Psoas muscle (tissue), 8 donors: Measurements from ENCODE around the gene SAMD13. TPM values are rescaled to one million over a fixed set of nuclear protein-coding genes. Genes with fewer than 3 reads are reported as not detected.

ENCODE experiments used
- ATAC-seq, 4 donors: fragments of 200-7000 bp; cut with Tn5 transposase; one replicate each; pipeline ENCODE4 v1.9.1; 2020; ENCODE audit warnings: moderate library complexity in 3 of 4, mild to moderate bottlenecking in 2 of 4
- DNase-seq, 2 donors: peaks; one replicate each; pipeline ENCODE4 v3.0.0-alpha.2; 2020
- H3K27ac ChIP-seq: fragments of 200-600 bp; one replicate; pipeline ENCODE4 v1.8.0; 2022
- H3K27me3 ChIP-seq, 3 donors: fragments of 200-600 bp in 1 of 3; one replicate each; pipeline versions ENCODE4 v1.6.1 to v1.8.0; 2013 to 2022; ENCODE audit warnings: low read length in 2 of 3, mild to moderate bottlenecking in 2 of 3, moderate library complexity in 1 of 3; ENCODE audit not compliant: insufficient read depth in 3 of 3
- H3K36me3 ChIP-seq, 2 donors: fragments of 200-600 bp in 1 of 2; one replicate each; pipeline versions ENCODE4 v1.6.1 to v1.8.0; 2013 to 2022; ENCODE audit warnings: low read depth in 1 of 2, mild to moderate bottlenecking in 1 of 2, moderate library complexity in 1 of 2; ENCODE audit not compliant: insufficient read depth in 1 of 2
- H3K4me1 ChIP-seq: fragments of 200-600 bp; one replicate; pipeline ENCODE4 v1.8.0; 2022
- H3K4me3 ChIP-seq: fragments of 200-600 bp; one replicate; pipeline ENCODE4 v1.8.0; 2022; ENCODE audit warnings: mild to moderate bottlenecking
- H3K9me3 ChIP-seq: fragments of 200-600 bp; one replicate; pipeline ENCODE4 v1.8.0; 2022
- WGBS, 3 donors: extraction: QIAGEN DNeasy Blood & Tissue Kit; methylation state at CpG; one replicate each; pipeline versions ENCODE4 v1.1.6 to v1.1.7; 2013; 5-methylcytosine and 5-hydroxymethylcytosine counted together
- intact Hi-C, 2 donors: fragments of 100-400 bp; cut with DNase I; formaldehyde crosslinking; loops; one replicate each; pipeline versions ENCODE4 v1.11.0 to v1.14.2; 2022
- polyA plus RNA-seq, 3 donors: library from polyadenylated mRNA; stranded (reverse); fragments of 200-250 nt; gene quantifications; one replicate each; pipeline ENCODE4 v1.2.3, GENCODE V29; 2013
- total RNA-seq, 4 donors: library from RNA; stranded (reverse); fragmentation: NEBNext Ultra II Directional in 2 of 4; extraction: Animal tissue kit (Norgen Biotek cat#: 25700) in 2 of 4; gene quantifications; one replicate each; pipeline versions ENCODE4 v1.2.1 to v1.2.4, GENCODE V29; 2021 to 2023
- TF ChIP-seq, protein P1 (sequence below): fragments of 200-600 bp; IDR thresholded peaks from one replicate; pipeline ENCODE4 v1.8.0; 2022; ENCODE audit warnings: antibody characterized with exemption
- donor health status: healthy with polysubstance abuse.
- donor health status: DM: no; HTN: no; CAD: no; lungs with moderate emphysema.
- donor health status: Bipolar disorder and iron deficiency.
- donor health status: healthy.
- donor health status: DM: yes; HTN: yes; CAD: no.
- donor health status: DM: no; HTN: no; CAD: no.
- donor health status: DM: no; HTN: no; CAD: no.
- donor health status: DM: yes; HTN: yes; CAD: no.

The SAMD13 gene
- total and polyA plus RNA-seq, 7 donors, result 0.53 to 6.8 (median 1.7) TPM

DNA sequence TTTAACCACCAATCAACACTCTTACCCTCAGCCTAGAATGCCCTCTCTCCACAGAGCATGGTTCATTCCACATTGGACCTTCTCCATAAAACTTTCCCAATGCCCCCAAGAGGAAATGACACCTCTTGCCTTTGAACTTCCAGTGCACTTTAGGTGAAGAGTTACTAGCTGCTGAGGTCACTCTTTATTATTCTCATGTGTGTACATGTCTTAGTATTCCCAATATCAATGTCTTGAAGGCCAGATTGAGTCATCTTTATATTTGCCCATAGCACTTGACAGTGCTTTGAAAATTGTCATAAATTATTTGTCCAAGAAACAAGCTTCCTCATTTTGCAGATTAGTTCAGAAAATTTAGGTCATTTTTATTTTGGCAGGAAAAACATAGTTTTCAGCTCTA is 88.7 kb downstream of the SAMD13 start:
- intact Hi-C loops, result no loop called here
- DNase-seq (no peak), ATAC-seq (no peak)
- no peaks in the 10 kb centered on the region for H3K27me3 ChIP-seq
- TF ChIP-seq, protein P1, sequence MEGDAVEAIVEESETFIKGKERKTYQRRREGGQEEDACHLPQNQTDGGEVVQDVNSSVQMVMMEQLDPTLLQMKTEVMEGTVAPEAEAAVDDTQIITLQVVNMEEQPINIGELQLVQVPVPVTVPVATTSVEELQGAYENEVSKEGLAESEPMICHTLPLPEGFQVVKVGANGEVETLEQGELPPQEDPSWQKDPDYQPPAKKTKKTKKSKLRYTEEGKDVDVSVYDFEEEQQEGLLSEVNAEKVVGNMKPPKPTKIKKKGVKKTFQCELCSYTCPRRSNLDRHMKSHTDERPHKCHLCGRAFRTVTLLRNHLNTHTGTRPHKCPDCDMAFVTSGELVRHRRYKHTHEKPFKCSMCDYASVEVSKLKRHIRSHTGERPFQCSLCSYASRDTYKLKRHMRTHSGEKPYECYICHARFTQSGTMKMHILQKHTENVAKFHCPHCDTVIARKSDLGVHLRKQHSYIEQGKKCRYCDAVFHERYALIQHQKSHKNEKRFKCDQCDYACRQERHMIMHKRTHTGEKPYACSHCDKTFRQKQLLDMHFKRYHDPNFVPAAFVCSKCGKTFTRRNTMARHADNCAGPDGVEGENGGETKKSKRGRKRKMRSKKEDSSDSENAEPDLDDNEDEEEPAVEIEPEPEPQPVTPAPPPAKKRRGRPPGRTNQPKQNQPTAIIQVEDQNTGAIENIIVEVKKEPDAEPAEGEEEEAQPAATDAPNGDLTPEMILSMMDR, result no peak
- H3K4me3 ChIP-seq, result no peak overlapping the region
- H3K4me1 ChIP-seq, result no peaks in the 10 kb centered on the region
- H3K36me3 ChIP-seq, result no peaks in the 10 kb centered on the region
- no peaks in the 10 kb centered on the region for H3K9me3 ChIP-seq
- no peak overlapping the region for H3K27ac ChIP-seq

GRCh38 chr1:84398175-84399155 is 97.0 kb downstream of the SAMD13 start, which contains the start of gene DNASE2B:
DNASE2B (plus strand) TSS chr1:84398484; CDS start chr1:84398565, 81 bp downstream.
- intact Hi-C loops, result no loop called here
- H3K27ac ChIP-seq, result no peak within 1 kb of the TSS
- 79 to 82% (median 80%) methylated on average over 11 of the region's 11 CpGs for WGBS, 3 donors
- H3K4me3 ChIP-seq, result no peak within 1 kb of the TSS
- no peaks in the 10 kb centered on the region for H3K36me3 ChIP-seq
- TF ChIP-seq, protein P1, result no peak
- H3K4me1 ChIP-seq, result no peaks in the 10 kb centered on the region
- no peaks in the 10 kb centered on the region for H3K27me3 ChIP-seq
- no peak for ATAC-seq
- H3K9me3 ChIP-seq, result no peaks in the 10 kb centered on the region
- DNase-seq, result no peak

Other genes starting within 250 kb of the SAMD13 start
- gene PRKACB, start 157.4 kb upstream of the SAMD13 start, total RNA-seq, result 10 to 100 TPM in 3 of 4 donors, 1 to 10 TPM in 1; 4.9 to 24.5 (median 13.6) TPM
- 1 to 10 TPM; 2.6 to 4.9 (median 3.3) TPM for gene PRKACB, start 157.4 kb upstream of the SAMD13 start, polyA plus RNA-seq
- gene DNASE2B, start 96.8 kb downstream of the SAMD13 start, total RNA-seq, result 1 to 10 TPM in 1 of 4 donors, under 1 TPM in 1, not detected in 2; 0.50 to 3.1 TPM
- gene DNASE2B, start 96.8 kb downstream of the SAMD13 start, polyA plus RNA-seq, result 1 to 10 TPM in 1 of 3 donors, under 1 TPM in 2; 0.18 to 1.1 (median 0.84) TPM
- 10 to 100 TPM; 29.2 to 38.5 (median 32.0) TPM for gene RPF1, start 177.6 kb downstream of the SAMD13 start, total RNA-seq
- 10 to 100 TPM; 44.7 to 75.5 (median 69.4) TPM for gene RPF1, start 177.6 kb downstream of the SAMD13 start, polyA plus RNA-seq
- 1 to 10 TPM in 1 of 4 donors, under 1 TPM in 2, not detected in 1; 0.92 to 1.4 (median 0.93) TPM for gene SPATA1, start 204.7 kb downstream of the SAMD13 start, total RNA-seq
- gene SPATA1, start 204.7 kb downstream of the SAMD13 start, polyA plus RNA-seq, result under 1 TPM in 2 of 3 donors, not detected in 1; 0.08 to 0.26 TPM
- 100 to 1,000 TPM; 112 to 163 (median 141) TPM for gene GNG5, start 204.9 kb downstream of the SAMD13 start, total RNA-seq
- gene GNG5, start 204.9 kb downstream of the SAMD13 start, polyA plus RNA-seq, result 100 to 1,000 TPM; 211 to 313 (median 293) TPM